Activated CD8-positive, alpha-beta T cell treated with anti-CD3 and anti-CD28 coated beads for 36 hours (primary cell): Measurements from ENCODE around the gene CCL25. TPM values are rescaled to one million over a fixed set of nuclear protein-coding genes. Genes with fewer than 3 reads are reported as not detected.

Experiments used
- ATAC-seq: fragments of 200-7000 bp; cut with Tn5 transposase; one replicate; pipeline ENCODE4 v1.10.0; 2021; ENCODE audit warnings: mild to moderate bottlenecking, moderate library complexity
- CTCF ChIA-PET: fragments of 350-600 bp; sonication (Branson Sonifier 250); formaldehyde crosslinking; loops from one replicate; lab custom pipeline; 2021; ENCODE audit warnings: antibody characterized with exemption; lab: Charles Lee
- POLR2A ChIA-PET: fragments of 350-600 bp; sonication (Branson Sonifier 250); formaldehyde crosslinking; loops from one replicate; lab custom pipeline; 2021; ENCODE audit warnings: antibody characterized with exemption; lab: Charles Lee
- DNase-seq: peaks from one replicate; pipeline ENCODE4 v3.0.0-alpha.2; 2020
- H3K27ac Mint-ChIP-seq: one replicate; pipeline ENCODE4 v1.8.0; 2021; ENCODE audit warnings: mild to moderate bottlenecking, mixed read lengths
- H3K27me3 Mint-ChIP-seq: one replicate; pipeline ENCODE4 v1.8.0; 2021; ENCODE audit warnings: mixed read lengths
- H3K36me3 Mint-ChIP-seq: one replicate; pipeline ENCODE4 v1.8.0; 2021; ENCODE audit warnings: low read depth, mixed read lengths
- H3K4me1 Mint-ChIP-seq: one replicate; pipeline ENCODE4 v1.8.0; 2021; ENCODE audit warnings: low read depth, mixed read lengths
- H3K4me3 Mint-ChIP-seq: one replicate; pipeline ENCODE4 v1.8.0; 2021; ENCODE audit warnings: mild to moderate bottlenecking, moderate library complexity, mixed read lengths
- H3K9me3 Mint-ChIP-seq: one replicate; pipeline ENCODE4 v1.8.0; 2021; ENCODE audit warnings: mixed read lengths
- CTCF ChIP-seq: fragments of 200-600 bp; IDR thresholded peaks from one replicate; pipeline ENCODE4 v1.8.0; 2022; ENCODE audit warnings: antibody characterized with exemption, mild to moderate bottlenecking
- intact Hi-C: fragments of 100-400 bp; cut with micrococcal nuclease; formaldehyde crosslinking; loops from one replicate; pipeline ENCODE4 v1.10.0; 2022
- total RNA-seq, 2 experiments: library from RNA; stranded (reverse); gene quantifications; one replicate each; pipeline ENCODE4 v1.2.3, GENCODE V29; 2021

The CCL25 gene
- total RNA-seq, 2 experiments from 2014 or later, result 0.29 TPM; not detected in 1

GRCh38 chr19:8036434-8037099 is 16.0 kb upstream of the CCL25 start:
- intact Hi-C loops, result no loop called here
- Mint-ChIP-seq H3K4me1 (no peaks in the 10 kb centered on the region), H3K4me3 (no peak overlapping the region), H3K27me3 (no peaks in the 10 kb centered on the region), H3K27ac (no peak overlapping the region), H3K9me3 (no peaks in the 10 kb centered on the region), H3K36me3 (no peaks in the 10 kb centered on the region)
- ChIA-PET CTCF (no interaction called here), POLR2A (interaction anchor here (0.6 kb wide), 2 partner anchors 14 to 508 kb away, joined by 3 to 4 read pairs; no protein-coding TSS in a partner anchor)
- DNase-seq (no peak), ATAC-seq (no peak)
- TF ChIP-seq CTCF, result no peak

- no peak for DNase-seq
- Mint-ChIP-seq H3K9me3 (no peaks in the 10 kb centered on the region), H3K27ac (no peak overlapping the region), H3K36me3 (no peaks in the 10 kb centered on the region), H3K4me1 (no peaks in the 10 kb centered on the region), H3K4me3 (no peak overlapping the region), H3K27me3 (no peaks in the 10 kb centered on the region)
- TF ChIP-seq CTCF, result no peak
- intact Hi-C loops, result no loop called here
- ATAC-seq, result no peak
- POLR2A ChIA-PET, result no interaction called here
- CTCF ChIA-PET, result no interaction called here
Observed at GRCh38 chr19:8038815-8039214, 13.7 kb upstream of the CCL25 start.

- TF ChIP-seq CTCF, result no peak
- ATAC-seq, result no peak
- Mint-ChIP-seq H3K36me3 (no peaks in the 10 kb centered on the region), H3K27ac (no peak overlapping the region), H3K27me3 (no peaks in the 10 kb centered on the region), H3K4me1 (no peaks in the 10 kb centered on the region), H3K4me3 (no peak overlapping the region), H3K9me3 (no peaks in the 10 kb centered on the region)
- ChIA-PET POLR2A (no interaction called here), CTCF (no interaction called here)
- DNase-seq, result no peak
- intact Hi-C loops, result no loop called here
Observed at GRCh38 chr19:8039231-8039630, 13.3 kb upstream of the CCL25 start.

GRCh38 chr19:8041531-8041931 is 11.0 kb upstream of the CCL25 start:
- ChIA-PET POLR2A (no interaction called here), CTCF (no interaction called here)
- DNase-seq (no peak), ATAC-seq (no peak)
- TF ChIP-seq CTCF, result no peak
- Mint-ChIP-seq H3K36me3 (no peaks in the 10 kb centered on the region), H3K4me1 (no peaks in the 10 kb centered on the region), H3K27ac (no peak overlapping the region), H3K4me3 (no peak overlapping the region), H3K27me3 (peaks cover 1% of the 10 kb centered on the region), H3K9me3 (no peaks in the 10 kb centered on the region)
- intact Hi-C loops, result no loop called here

- Mint-ChIP-seq H3K27me3 (peaks cover 3% of the 10 kb centered on the region), H3K9me3 (no peaks in the 10 kb centered on the region), H3K36me3 (no peaks in the 10 kb centered on the region), H3K4me3 (no peak overlapping the region), H3K27ac (no peak overlapping the region), H3K4me1 (peaks cover 3% of the 10 kb centered on the region)
- no peak for DNase-seq
- intact Hi-C loops, result no loop called here
- no peak for TF ChIP-seq CTCF
- no peak for ATAC-seq
- ChIA-PET POLR2A (interaction anchor here (0.6 kb wide), 1 partner anchor 48 kb away, joined by 3 read pairs; no protein-coding TSS in a partner anchor), CTCF (no interaction called here)
Observed at GRCh38 chr19:8042900-8043299, 9.7 kb upstream of the CCL25 start.
